HepG2 (cell line): ENCODE results near the gene NBR1. TPM values are rescaled to one million over a fixed set of nuclear protein-coding genes. Genes with fewer than 3 reads are reported as not detected.
A peak's percentile ranks its signal among the peaks of the same experiment; 100 is the strongest.

Experiments
- ARID2 ChIP-seq: sonication (generic); formaldehyde crosslinking; IDR thresholded peaks from 2 replicates; pipeline ENCODE4 v1.8.1; 2022; ENCODE audit warnings: mild to moderate bottlenecking, missing genetic modification reagents, borderline replicate concordance
- CBX2 ChIP-seq, 2 experiments: fragments of 200-600 bp in 1 of 2; sonication (generic); formaldehyde crosslinking in 1 of 2; IDR thresholded peaks; 2 replicates each; pipeline versions ENCODE4 v1.7.0 to v1.8.1; 2018 to 2022; ENCODE audit warnings: low read depth in 2 of 2, low read length in 1 of 2, mild to moderate bottlenecking in 1 of 2, missing genetic modification reagents in 1 of 2
- EEA1 ChIP-seq: sonication (generic); formaldehyde crosslinking; IDR thresholded peaks from 2 replicates; pipeline ENCODE4 v1.5.1; 2020; ENCODE audit warnings: mild to moderate bottlenecking, missing genetic modification reagents, borderline replicate concordance
- HCFC1 ChIP-seq: fragments of 150-350 bp; IDR thresholded peaks from 2 replicates; pipeline ENCODE4 v1.6.1; 2014; ENCODE audit warnings: low read depth, low read length
- MAFF ChIP-seq: IDR thresholded peaks from 2 replicates; pipeline ENCODE4 v1.6.1; 2011; ENCODE audit warnings: low read depth, low read length, improper control_type of control experiment
- MIXL1 ChIP-seq: IDR thresholded peaks from 2 replicates; pipeline ENCODE4 v1.6.1; 2016
- MXD4 ChIP-seq: IDR thresholded peaks from 2 replicates; pipeline ENCODE4 v1.6.1; 2016; ENCODE audit warnings: mild to moderate bottlenecking, missing biosample characterization, missing genetic modification reagents
- MXI1 ChIP-seq: IDR thresholded peaks from 3 replicates; pipeline ENCODE4 v1.6.1; 2012; ENCODE audit warnings: low read depth, low read length, inconsistent platforms, borderline replicate concordance
- PAX8 ChIP-seq: sonication (generic); formaldehyde crosslinking; IDR thresholded peaks from 2 replicates; pipeline ENCODE4 v1.8.0; 2022; ENCODE audit warnings: mild to moderate bottlenecking, missing genetic modification reagents, borderline replicate concordance
- POGZ ChIP-seq: sonication (generic); formaldehyde crosslinking; IDR thresholded peaks from 2 replicates; pipeline ENCODE4 v1.4.0; 2020; ENCODE audit warnings: mild to moderate bottlenecking, missing genetic modification reagents
- RBFOX2 ChIP-seq: fragments of 200-400 bp; formaldehyde crosslinking; IDR thresholded peaks from 2 replicates; pipeline ENCODE4 v1.6.1; 2017; ENCODE audit warnings: low read depth, mild to moderate bottlenecking, low read length
- U2AF2 ChIP-seq: fragments of 200-400 bp; formaldehyde crosslinking; IDR thresholded peaks from 2 replicates; pipeline ENCODE4 v1.6.1; 2017; ENCODE audit warnings: low read depth, mild to moderate bottlenecking, low read length
- ZFP36L1 ChIP-seq: sonication (generic); formaldehyde crosslinking; IDR thresholded peaks from 2 replicates; pipeline ENCODE4 v1.8.0; 2022; ENCODE audit warnings: mild to moderate bottlenecking, missing genetic modification reagents, moderate library complexity
- ZFX ChIP-seq: sonication (generic); formaldehyde crosslinking; IDR thresholded peaks from 2 replicates; pipeline ENCODE4 v1.4.0; 2020; ENCODE audit warnings: mild to moderate bottlenecking, low read depth, missing genetic modification reagents, moderate library complexity
- ZIK1 ChIP-seq: sonication (generic); formaldehyde crosslinking; IDR thresholded peaks from 2 replicates; pipeline ENCODE4 v1.5.0; 2020; ENCODE audit warnings: mild to moderate bottlenecking, low read depth, missing genetic modification reagents, borderline replicate concordance
- ZMYM4 ChIP-seq: sonication (generic); formaldehyde crosslinking; IDR thresholded peaks from 2 replicates; pipeline ENCODE4 v1.8.1; 2023; ENCODE audit warnings: mild to moderate bottlenecking, missing genetic modification reagents
- ZNF225 ChIP-seq: sonication (generic); formaldehyde crosslinking; IDR thresholded peaks from 2 replicates; pipeline ENCODE4 v1.4.0; 2020; ENCODE audit warnings: mild to moderate bottlenecking, missing genetic modification reagents
- ZNF335 ChIP-seq: sonication (generic); formaldehyde crosslinking; IDR thresholded peaks from 2 replicates; pipeline ENCODE4 v1.4.0; 2020; ENCODE audit warnings: missing genetic modification reagents
- ZNF430 ChIP-seq: sonication (generic); formaldehyde crosslinking; IDR thresholded peaks from 2 replicates; pipeline ENCODE4 v1.9.0; 2021; ENCODE audit warnings: mild to moderate bottlenecking, missing genetic modification reagents
- polyA plus RNA-seq, 8 experiments: library from polyadenylated mRNA; depleted of rRNA in 3 of 8; stranded (reverse) in 7 of 8; unstranded in 1 of 8; fragments of >200 nt; fragmentation: Illumina TruSeq in 4 of 8; extraction: Trizol in 4 of 8; gene quantifications; 2 replicates each; pipeline versions ENCODE4 v1.2.1 to v1.2.3, GENCODE V29; 2011 to 2016; ENCODE audit warnings: low read depth in 4 of 8, missing spikeins in 1 of 8, mixed read lengths in 1 of 8; ENCODE audit not compliant: insufficient read depth in 1 of 8
- total RNA-seq, 5 experiments: library from RNA; depleted of rRNA; stranded (reverse); fragments of >200 nt; fragmentation: Illumina TruSeq; extraction: Trizol; gene quantifications; 2 replicates each; pipeline ENCODE4 v1.2.3, GENCODE V29; 2016; ENCODE audit warnings: low read depth in 1 of 5
- TF ChIP-seq, protein P1 (sequence below): IDR thresholded peaks from 2 replicates; pipeline ENCODE4 v1.6.1; 2016; ENCODE audit warnings: low read depth, borderline replicate concordance
- TF ChIP-seq, protein P2 (sequence below): sonication (generic); formaldehyde crosslinking; IDR thresholded peaks from 2 replicates; pipeline ENCODE4 v1.5.0; 2020; ENCODE audit warnings: missing genetic modification reagents
- TF ChIP-seq, protein P3 (sequence below): sonication (generic); formaldehyde crosslinking; IDR thresholded peaks from 2 replicates; pipeline ENCODE4 v1.4.0; 2020; ENCODE audit warnings: missing genetic modification reagents
- TF ChIP-seq, protein P4 (sequence below): conservative IDR thresholded peaks from 2 replicates; pipeline ENCODE4 v1.6.1; 2018; ENCODE audit warnings: missing genetic modification reagents

NBR1 gene
- total and polyA plus RNA-seq, 2 of the 13 experiments (the other 11 are each of a cell fraction or from before 2014, with no cell fraction given), result 51.7 to 121 TPM

- TF ChIP-seq, protein P1, sequence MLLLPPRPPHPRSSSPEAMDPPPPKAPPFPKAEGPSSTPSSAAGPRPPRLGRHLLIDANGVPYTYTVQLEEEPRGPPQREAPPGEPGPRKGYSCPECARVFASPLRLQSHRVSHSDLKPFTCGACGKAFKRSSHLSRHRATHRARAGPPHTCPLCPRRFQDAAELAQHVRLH (CRISPR knock-in tag), result no peak
- TF ChIP-seq MXD4 (peak; percentile 99), CBX2 (IDR thresholded peaks at IDR 0.05; ENCODE audit: low read depth, low read length) (no peak), CBX2 (CRISPR knock-in tag; IDR thresholded peaks at IDR 0.05; ENCODE audit: low read depth) (no peak), ZNF430 (peak; percentile 81), RBFOX2 (peak; percentile 51), MAFF (peak; percentile 53; the same call in 1 of the 2 replicates), ZNF335 (CRISPR knock-in tag) (peak; percentile 43; the same call in 1 of the 2 replicates), MIXL1 (peak; percentile 54), POGZ (CRISPR knock-in tag) (0 out of 2 replicates have a peak, but pooled peaks have one; percentile 54), ZFP36L1 (CRISPR knock-in tag) (peak; percentile 95; the same call in 1 of the 2 replicates), HCFC1 (peak; percentile 69), U2AF2 (0 out of 2 replicates have a peak, but pooled peaks have one; percentile 46), MXI1 (peak; percentile 100), ZMYM4 (peak; percentile 93), ARID2 (CRISPR knock-in tag) (no peak), ZIK1 (CRISPR knock-in tag) (no peak), PAX8 (no peak), ZFX (peak; percentile 84), EEA1 (CRISPR knock-in tag) (no peak), ZNF225 (0 out of 2 replicates have a peak, but pooled peaks have one; percentile 62)
- TF ChIP-seq, protein P2, sequence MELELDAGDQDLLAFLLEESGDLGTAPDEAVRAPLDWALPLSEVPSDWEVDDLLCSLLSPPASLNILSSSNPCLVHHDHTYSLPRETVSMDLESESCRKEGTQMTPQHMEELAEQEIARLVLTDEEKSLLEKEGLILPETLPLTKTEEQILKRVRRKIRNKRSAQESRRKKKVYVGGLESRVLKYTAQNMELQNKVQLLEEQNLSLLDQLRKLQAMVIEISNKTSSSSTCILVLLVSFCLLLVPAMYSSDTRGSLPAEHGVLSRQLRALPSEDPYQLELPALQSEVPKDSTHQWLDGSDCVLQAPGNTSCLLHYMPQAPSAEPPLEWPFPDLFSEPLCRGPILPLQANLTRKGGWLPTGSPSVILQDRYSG (CRISPR knock-in tag), result no peak
- TF ChIP-seq, protein P3, sequence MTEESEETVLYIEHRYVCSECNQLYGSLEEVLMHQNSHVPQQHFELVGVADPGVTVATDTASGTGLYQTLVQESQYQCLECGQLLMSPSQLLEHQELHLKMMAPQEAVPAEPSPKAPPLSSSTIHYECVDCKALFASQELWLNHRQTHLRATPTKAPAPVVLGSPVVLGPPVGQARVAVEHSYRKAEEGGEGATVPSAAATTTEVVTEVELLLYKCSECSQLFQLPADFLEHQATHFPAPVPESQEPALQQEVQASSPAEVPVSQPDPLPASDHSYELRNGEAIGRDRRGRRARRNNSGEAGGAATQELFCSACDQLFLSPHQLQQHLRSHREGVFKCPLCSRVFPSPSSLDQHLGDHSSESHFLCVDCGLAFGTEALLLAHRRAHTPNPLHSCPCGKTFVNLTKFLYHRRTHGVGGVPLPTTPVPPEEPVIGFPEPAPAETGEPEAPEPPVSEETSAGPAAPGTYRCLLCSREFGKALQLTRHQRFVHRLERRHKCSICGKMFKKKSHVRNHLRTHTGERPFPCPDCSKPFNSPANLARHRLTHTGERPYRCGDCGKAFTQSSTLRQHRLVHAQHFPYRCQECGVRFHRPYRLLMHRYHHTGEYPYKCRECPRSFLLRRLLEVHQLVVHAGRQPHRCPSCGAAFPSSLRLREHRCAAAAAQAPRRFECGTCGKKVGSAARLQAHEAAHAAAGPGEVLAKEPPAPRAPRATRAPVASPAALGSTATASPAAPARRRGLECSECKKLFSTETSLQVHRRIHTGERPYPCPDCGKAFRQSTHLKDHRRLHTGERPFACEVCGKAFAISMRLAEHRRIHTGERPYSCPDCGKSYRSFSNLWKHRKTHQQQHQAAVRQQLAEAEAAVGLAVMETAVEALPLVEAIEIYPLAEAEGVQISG, result peak; percentile 75
- TF ChIP-seq, protein P4, sequence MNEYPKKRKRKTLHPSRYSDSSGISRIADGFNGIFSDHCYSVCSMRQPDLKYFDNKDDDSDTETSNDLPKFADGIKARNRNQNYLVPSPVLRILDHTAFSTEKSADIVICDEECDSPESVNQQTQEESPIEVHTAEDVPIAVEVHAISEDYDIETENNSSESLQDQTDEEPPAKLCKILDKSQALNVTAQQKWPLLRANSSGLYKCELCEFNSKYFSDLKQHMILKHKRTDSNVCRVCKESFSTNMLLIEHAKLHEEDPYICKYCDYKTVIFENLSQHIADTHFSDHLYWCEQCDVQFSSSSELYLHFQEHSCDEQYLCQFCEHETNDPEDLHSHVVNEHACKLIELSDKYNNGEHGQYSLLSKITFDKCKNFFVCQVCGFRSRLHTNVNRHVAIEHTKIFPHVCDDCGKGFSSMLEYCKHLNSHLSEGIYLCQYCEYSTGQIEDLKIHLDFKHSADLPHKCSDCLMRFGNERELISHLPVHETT, result no peak; the same call in 1 of the 2 replicates
Measured at GRCh38 chr17:43125133-43125966, 45.7 kb upstream of the NBR1 start, which contains the start of gene BRCA1 (continued).
